Ishikawa (cell line): ENCODE data around the gene RALGAPA2.

Experiments
- CEBPB ChIP-seq: IDR thresholded peaks from 2 replicates; pipeline ENCODE4 v1.6.1; 2012
- CREB1 ChIP-seq: IDR thresholded peaks from 2 replicates; pipeline ENCODE4 v1.6.1; 2012; ENCODE audit warnings: low read depth
- EGR1 ChIP-seq: IDR thresholded peaks from 2 replicates; pipeline ENCODE4 v1.6.1; 2012
- EP300 ChIP-seq: IDR thresholded peaks from 2 replicates; pipeline ENCODE4 v1.6.1; 2012; ENCODE audit warnings: borderline replicate concordance
- FOXM1 ChIP-seq: IDR thresholded peaks from 2 replicates; pipeline ENCODE4 v1.6.1; 2012; ENCODE audit warnings: low read depth, borderline replicate concordance
- MAX ChIP-seq: IDR thresholded peaks from 2 replicates; pipeline ENCODE4 v1.6.1; 2012
- NFIC ChIP-seq: IDR thresholded peaks from 2 replicates; pipeline ENCODE4 v1.6.1; 2012
- RAD21 ChIP-seq: IDR thresholded peaks from 2 replicates; pipeline ENCODE4 v1.6.1; 2012; ENCODE audit warnings: low read depth
- REST ChIP-seq: IDR thresholded peaks from 2 replicates; pipeline ENCODE4 v1.6.1; 2012; ENCODE audit warnings: low read depth, mild to moderate bottlenecking
- TAF1 ChIP-seq: IDR thresholded peaks from 2 replicates; pipeline ENCODE4 v1.6.1; 2012; ENCODE audit warnings: low read depth, mild to moderate bottlenecking
- TCF12 ChIP-seq: IDR thresholded peaks from 2 replicates; pipeline ENCODE4 v1.6.1; 2012; ENCODE audit warnings: low read depth
- TEAD4 ChIP-seq: IDR thresholded peaks from 2 replicates; pipeline ENCODE4 v1.6.1; 2012
- USF1 ChIP-seq: IDR thresholded peaks from 2 replicates; pipeline ENCODE4 v1.6.1; 2012
- YY1 ChIP-seq: IDR thresholded peaks from 2 replicates; pipeline ENCODE4 v1.6.1; 2012; ENCODE audit warnings: low read depth
- ZBTB7A ChIP-seq: IDR thresholded peaks from 2 replicates; pipeline ENCODE4 v1.6.1; 2012; ENCODE audit warnings: low read depth

The RALGAPA2 gene

GRCh38 chr20:20369250-20370093, 343.0 kb downstream of the RALGAPA2 start:
- peak; percentile 19; the same call in 1 of the 2 replicates for TF ChIP-seq TCF12
- TF ChIP-seq EP300 = no peak
- peak; percentile 58; the same call in 1 of the 2 replicates for TF ChIP-seq MAX

- TF ChIP-seq CREB1 (no peak), TCF12 (no peak), MAX (peak; percentile 61; the same call in 1 of the 2 replicates), RAD21 (no peak), USF1 (no peak)
These were observed 343.8 kb downstream of the RALGAPA2 start for GRCh38 chr20:20368418-20369249.

GRCh38 chr20:20367575-20368417, 344.6 kb downstream of the RALGAPA2 start, which contains the start of gene INSM1:
Gene INSM1, plus strand, starts transcription at chr20:20368104. Its CDS starts 164 bp downstream, at chr20:20368268.
- peak; percentile 53; the same call in 1 of the 2 replicates for TF ChIP-seq TCF12
- TF ChIP-seq EP300 = no peak
- no peak for TF ChIP-seq EGR1
- no peak for TF ChIP-seq TEAD4
- TF ChIP-seq MAX = 0 out of 2 replicates have a peak, but pooled peaks have one; percentile 37
- no peak for TF ChIP-seq YY1
- no peak for TF ChIP-seq REST
- TF ChIP-seq FOXM1 = no peak
- TF ChIP-seq ZBTB7A = no peak
- TF ChIP-seq NFIC = peak; percentile 39; the same call in 1 of the 2 replicates

GRCh38 chr20:20366876-20367574, 345.4 kb downstream of the RALGAPA2 start:
- 0 out of 2 replicates have a peak, but pooled peaks have one; percentile 5 for TF ChIP-seq TCF12
- no peak for TF ChIP-seq USF1
- no peak for TF ChIP-seq FOXM1
- TF ChIP-seq NFIC = no peak
- TF ChIP-seq MAX = no peak
- TF ChIP-seq YY1 = no peak
- no peak for TF ChIP-seq TAF1

GRCh38 chr20:20366551-20366875, 345.9 kb downstream of the RALGAPA2 start:
- TF ChIP-seq FOXM1 (no peak), NFIC (no peak), CEBPB (no peak), REST (no peak), TCF12 (no peak), ZBTB7A (no peak), TAF1 (no peak), MAX (no peak), CREB1 (no peak), EP300 (no peak), RAD21 (no peak), YY1 (no peak), USF1 (no peak), EGR1 (no peak), TEAD4 (no peak)
